Neural progenitor cell (in vitro differentiated cells): ENCODE data around the gene SLC25A26. TPM values are rescaled to one million over a fixed set of nuclear protein-coding genes. Genes with fewer than 3 reads are reported as not detected.

ENCODE experiments used
- DNase-seq: peaks from one replicate; pipeline ENCODE4 v3.0.0-alpha.2; 2016; ENCODE audit warnings: low spot score
- H2AFZ ChIP-seq: fragments of 200-600 bp; sonication (generic); replicated peaks from 2 replicates; pipeline ENCODE4 v1.6.1; 2016; ENCODE audit warnings: antibody characterized with exemption
- H3F3A ChIP-seq: fragments of 200-600 bp; sonication (generic); 2 replicates; pipeline ENCODE4 v1.6.1; 2016; ENCODE audit warnings: antibody characterized with exemption, low read depth
- H3K27ac ChIP-seq: fragments of 200-600 bp; sonication (generic); 2 replicates; pipeline ENCODE4 v1.5.1; 2016; ENCODE audit warnings: mild to moderate bottlenecking
- H3K27me3 ChIP-seq: fragments of 200-600 bp; sonication (generic); 2 replicates; pipeline ENCODE4 v1.6.1; 2016; ENCODE audit warnings: mild to moderate bottlenecking, moderate library complexity
- H3K36me3 ChIP-seq: fragments of 200-600 bp; sonication (generic); 2 replicates; pipeline ENCODE4 v1.5.1; 2016
- H3K4me1 ChIP-seq: fragments of 200-600 bp; sonication (generic); 2 replicates; pipeline ENCODE4 v1.6.1; 2016; ENCODE audit warnings: mixed run types
- H3K4me2 ChIP-seq: fragments of 200-600 bp; sonication (generic); 2 replicates; pipeline ENCODE4 v1.6.1; 2016
- H3K4me3 ChIP-seq: fragments of 200-600 bp; sonication (generic); 2 replicates; pipeline ENCODE4 v1.5.1; 2016
- H3K79me2 ChIP-seq: fragments of 200-600 bp; sonication (generic); 2 replicates; pipeline ENCODE4 v1.6.1; 2016; ENCODE audit warnings: low read depth
- H3K9ac ChIP-seq: fragments of 200-600 bp; sonication (generic); 2 replicates; pipeline ENCODE4 v1.6.1; 2016
- H3K9me3 ChIP-seq: fragments of 200-600 bp; sonication (generic); 2 replicates; pipeline ENCODE4 v1.5.1; 2016; ENCODE audit warnings: low read depth
- H4K20me1 ChIP-seq: fragments of 200-600 bp; sonication (generic); 2 replicates; pipeline ENCODE4 v1.6.1; 2016; ENCODE audit warnings: low read depth
- H3K27ac Mint-ChIP-seq: 3 replicates; pipeline ENCODE4 v1.8.0; 2021; ENCODE audit warnings: mixed read lengths
- H3K27me3 Mint-ChIP-seq: 2 replicates; pipeline ENCODE4 v1.8.0; 2022; ENCODE audit warnings: low read depth, mild to moderate bottlenecking, inconsistent platforms, moderate library complexity, mixed read lengths; ENCODE audit not compliant: insufficient read depth
- H3K36me3 Mint-ChIP-seq: 3 replicates; pipeline ENCODE4 v1.8.0; 2021; ENCODE audit warnings: mixed read lengths
- H3K4me1 Mint-ChIP-seq: 3 replicates; pipeline ENCODE4 v1.8.0; 2021; ENCODE audit warnings: mixed read lengths
- H3K4me3 Mint-ChIP-seq: 3 replicates; pipeline ENCODE4 v1.8.0; 2021; ENCODE audit warnings: mild to moderate bottlenecking, moderate library complexity, mixed read lengths
- H3K9me3 Mint-ChIP-seq: 3 replicates; pipeline ENCODE4 v1.8.0; 2020; ENCODE audit warnings: mixed read lengths
- EZH2 ChIP-seq: fragments of 200-600 bp; sonication (generic); IDR thresholded peaks from 2 replicates; pipeline ENCODE4 v1.6.1; 2017; ENCODE audit warnings: antibody characterized with exemption, mild to moderate bottlenecking, moderate library complexity
- EZH2phosphoT487 ChIP-seq: fragments of 200-600 bp; sonication (generic); IDR thresholded peaks from 2 replicates; pipeline ENCODE4 v1.6.1; 2017; ENCODE audit warnings: antibody characterized with exemption
- total RNA-seq: library from RNA; depleted of rRNA; stranded (reverse); fragments of >200 nt; gene quantifications from 2 replicates; pipeline ENCODE4 v1.2.3, GENCODE V29; 2015; ENCODE audit warnings: low replicate concordance
- TF ChIP-seq, protein P1 (sequence below): fragments of 200-600 bp; sonication (generic); IDR thresholded peaks from 2 replicates; pipeline ENCODE4 v1.5.1; 2017; ENCODE audit warnings: antibody characterized with exemption, mild to moderate bottlenecking

The SLC25A26 gene
- total RNA-seq, 1 donor from 2014 or later, result 17.0 TPM

DNA sequence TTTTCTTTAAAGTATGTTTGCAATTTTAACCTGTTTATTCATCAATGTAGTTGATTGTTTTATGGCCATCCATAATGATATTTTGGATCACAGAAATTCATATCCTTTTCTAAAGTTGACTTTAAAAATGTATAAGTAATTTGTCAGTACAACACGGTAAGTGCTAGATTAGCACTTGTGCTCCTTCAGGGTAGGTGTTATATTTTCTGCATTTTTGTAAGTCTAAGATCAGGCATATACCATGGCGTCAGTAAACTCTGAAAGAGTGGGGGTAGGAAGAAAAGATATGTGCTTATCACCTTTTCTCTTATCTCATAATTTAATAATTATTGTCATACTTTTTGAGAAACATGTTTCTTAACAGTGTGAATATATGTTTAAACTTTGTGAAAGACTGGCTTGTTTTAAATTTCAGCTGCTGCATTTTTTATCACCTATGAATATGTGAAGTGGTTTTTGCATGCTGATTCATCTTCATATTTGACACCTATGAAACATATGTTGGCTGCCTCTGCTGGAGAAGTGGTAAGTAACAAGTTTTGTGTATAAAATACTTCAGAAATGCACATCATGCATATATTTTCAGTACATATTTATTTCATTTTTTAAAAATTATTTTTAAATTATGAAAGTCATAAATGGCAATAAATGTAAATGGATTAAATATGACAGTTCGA, 22.1 kb downstream of the SLC25A26 start:
- no peaks in the 10 kb centered on the region for H3K79me2 ChIP-seq
- no peak overlapping the region for H3K4me3 Mint-ChIP-seq
- H3K9ac ChIP-seq, result no peak overlapping the region
- no peak overlapping the region for H3K27ac ChIP-seq
- H3K4me3 ChIP-seq, result no peak overlapping the region
- H3K36me3 Mint-ChIP-seq, result peaks cover 11% of the 10 kb centered on the region
- H3K36me3 ChIP-seq, result no peaks in the 10 kb centered on the region
- H2AFZ ChIP-seq, result no peak overlapping the region
- no peaks in the 10 kb centered on the region for H4K20me1 ChIP-seq
- no peak for DNase-seq
- no peaks in the 10 kb centered on the region for H3K9me3 ChIP-seq
- TF ChIP-seq EZH2 (no peak), EZH2phosphoT487 (no peak)
- TF ChIP-seq, protein P1, sequence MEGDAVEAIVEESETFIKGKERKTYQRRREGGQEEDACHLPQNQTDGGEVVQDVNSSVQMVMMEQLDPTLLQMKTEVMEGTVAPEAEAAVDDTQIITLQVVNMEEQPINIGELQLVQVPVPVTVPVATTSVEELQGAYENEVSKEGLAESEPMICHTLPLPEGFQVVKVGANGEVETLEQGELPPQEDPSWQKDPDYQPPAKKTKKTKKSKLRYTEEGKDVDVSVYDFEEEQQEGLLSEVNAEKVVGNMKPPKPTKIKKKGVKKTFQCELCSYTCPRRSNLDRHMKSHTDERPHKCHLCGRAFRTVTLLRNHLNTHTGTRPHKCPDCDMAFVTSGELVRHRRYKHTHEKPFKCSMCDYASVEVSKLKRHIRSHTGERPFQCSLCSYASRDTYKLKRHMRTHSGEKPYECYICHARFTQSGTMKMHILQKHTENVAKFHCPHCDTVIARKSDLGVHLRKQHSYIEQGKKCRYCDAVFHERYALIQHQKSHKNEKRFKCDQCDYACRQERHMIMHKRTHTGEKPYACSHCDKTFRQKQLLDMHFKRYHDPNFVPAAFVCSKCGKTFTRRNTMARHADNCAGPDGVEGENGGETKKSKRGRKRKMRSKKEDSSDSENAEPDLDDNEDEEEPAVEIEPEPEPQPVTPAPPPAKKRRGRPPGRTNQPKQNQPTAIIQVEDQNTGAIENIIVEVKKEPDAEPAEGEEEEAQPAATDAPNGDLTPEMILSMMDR, result no peak
- no peak overlapping the region for H3K4me2 ChIP-seq
- H3K4me1 Mint-ChIP-seq, result no peaks in the 10 kb centered on the region
- no peaks in the 10 kb centered on the region for H3K27me3 ChIP-seq
- H3K27me3 Mint-ChIP-seq, result no peaks in the 10 kb centered on the region
- peaks cover 8% of the 10 kb centered on the region for H3K9me3 Mint-ChIP-seq
- H3K27ac Mint-ChIP-seq, result no peak overlapping the region
- no peaks in the 10 kb centered on the region for H3F3A ChIP-seq
- no peaks in the 10 kb centered on the region for H3K4me1 ChIP-seq

DNA sequence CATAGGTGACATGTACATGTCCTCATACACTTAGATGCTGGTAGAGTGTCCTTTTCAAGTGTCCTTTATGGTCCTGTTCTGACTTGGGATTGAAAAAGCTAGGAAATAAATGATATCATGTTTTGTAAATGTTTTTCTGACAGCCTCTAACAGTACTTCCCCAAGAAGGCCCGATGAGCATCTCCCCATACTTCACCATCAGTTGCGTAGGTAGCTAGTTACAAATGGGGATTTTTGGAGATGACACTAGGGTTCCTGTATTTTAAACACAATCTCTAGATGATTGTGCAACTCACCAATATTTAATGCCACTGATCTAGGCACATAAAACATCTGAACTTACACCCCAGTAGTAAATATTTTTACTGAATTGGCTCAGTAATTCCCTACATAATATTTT, 27.8 kb downstream of the SLC25A26 start:
- DNase-seq, result no peak
- H3K9me3 Mint-ChIP-seq, result no peaks in the 10 kb centered on the region

GRCh38 chr3:66253790-66254620, 33.2 kb downstream of the SLC25A26 start:
- H3K36me3 Mint-ChIP-seq, result no peaks in the 10 kb centered on the region
- peaks cover 2% of the 10 kb centered on the region for H3K9me3 Mint-ChIP-seq
- no peak for TF ChIP-seq EZH2phosphoT487
- TF ChIP-seq, protein P1, result peak; percentile 76
- no peak for TF ChIP-seq EZH2
- peak; percentile 12 for DNase-seq
- no peaks in the 10 kb centered on the region for H4K20me1 ChIP-seq
- no peaks in the 10 kb centered on the region for H3K36me3 ChIP-seq
- H3K27ac Mint-ChIP-seq, result no peak overlapping the region
- H3K27me3 ChIP-seq, result no peaks in the 10 kb centered on the region
- no peaks in the 10 kb centered on the region for H3K9me3 ChIP-seq
- H3K4me2 ChIP-seq, result no peak overlapping the region
- no peak overlapping the region for H3K27ac ChIP-seq
- H3K27me3 Mint-ChIP-seq, result peaks cover 2% of the 10 kb centered on the region
- H3K4me3 Mint-ChIP-seq, result no peak overlapping the region
- no peak overlapping the region for H3K9ac ChIP-seq
- peaks cover 11% of the 10 kb centered on the region for H3K4me1 Mint-ChIP-seq
- H3K79me2 ChIP-seq, result no peaks in the 10 kb centered on the region
- no peak overlapping the region for H2AFZ ChIP-seq
- H3F3A ChIP-seq, result no peaks in the 10 kb centered on the region
- no peak overlapping the region for H3K4me3 ChIP-seq
- no peaks in the 10 kb centered on the region for H3K4me1 ChIP-seq

More for the DNA sequence above, 27.8 kb downstream of the SLC25A26 start:
- no peaks in the 10 kb centered on the region for H3F3A ChIP-seq
- Mint-ChIP-seq H3K36me3 (peaks cover 5% of the 10 kb centered on the region), H3K27me3 (peaks cover 2% of the 10 kb centered on the region), H3K4me1 (no peaks in the 10 kb centered on the region), H3K27ac (no peak overlapping the region), H3K4me3 (no peak overlapping the region)
- TF ChIP-seq, protein P1, result no peak
- no peak for TF ChIP-seq EZH2
- H2AFZ ChIP-seq, result no peak overlapping the region
- H3K27ac ChIP-seq, result no peak overlapping the region
- no peaks in the 10 kb centered on the region for H3K79me2 ChIP-seq
- no peak overlapping the region for H3K9ac ChIP-seq
- no peak overlapping the region for H3K4me3 ChIP-seq
- no peaks in the 10 kb centered on the region for H3K9me3 ChIP-seq
- H3K36me3 ChIP-seq, result no peaks in the 10 kb centered on the region
- no peaks in the 10 kb centered on the region for H3K27me3 ChIP-seq
- H3K4me2 ChIP-seq, result no peak overlapping the region
- no peaks in the 10 kb centered on the region for H4K20me1 ChIP-seq
- H3K4me1 ChIP-seq, result no peaks in the 10 kb centered on the region
